ENCODE measurements around the gene BLOC1S1. TPM values are rescaled to one million over a fixed set of nuclear protein-coding genes. Genes with fewer than 3 reads are reported as not detected.

Gene BLOC1S1
- total and polyA plus RNA-seq, 10 of the 15 experiments (the other 5 are each of a cell fraction or from before 2014, with no cell fraction given): 126 to 285 (median 166) TPM

- peak; percentile 99 for TF ChIP-seq GATAD2B (conservative IDR thresholded peaks at IDR 0.05; ENCODE audit: low read depth)
- TF ChIP-seq TCF3 (IDR thresholded peaks at IDR 0.05; ENCODE audit: borderline replicate concordance, insufficient read depth, low read depth, low read length): peak; percentile 87
- peak in 1 of 2 experiments; percentile 52 for TF ChIP-seq IKZF2 (IDR thresholded peaks at IDR 0.05)
- TF ChIP-seq SMC3 (IDR thresholded peaks at IDR 0.05; ENCODE audit: borderline replicate concordance, low read length): no peak
- TF ChIP-seq HCFC1 (IDR thresholded peaks at IDR 0.05; ENCODE audit: low read length): no peak
- TF ChIP-seq ZNF217 (IDR thresholded peaks at IDR 0.05): no peak
- TF ChIP-seq MLLT1 (IDR thresholded peaks at IDR 0.05): peak; percentile 59; the same call in 1 of the 2 replicates
- TF ChIP-seq CHD4 (IDR thresholded peaks at IDR 0.05): no peak
- peak; percentile 82 for TF ChIP-seq DPF2 (IDR thresholded peaks at IDR 0.05)
- no peak for TF ChIP-seq SMAD1 (IDR thresholded peaks at IDR 0.05; ENCODE audit: low read depth, partially characterized antibody)
- TF ChIP-seq TCF12 (IDR thresholded peaks at IDR 0.05; ENCODE audit: low read depth, low read length): peak; percentile 67; the same call in 1 of the 2 replicates
- no peak for TF ChIP-seq SREBF2 (IDR thresholded peaks at IDR 0.05; ENCODE audit: low read length)
- peak; percentile 73 for TF ChIP-seq IKZF1 (conservative IDR thresholded peaks at IDR 0.05)
- no peak for TF ChIP-seq NR2C2 (IDR thresholded peaks at IDR 0.05; ENCODE audit: borderline replicate concordance, control insufficient read depth, insufficient read length, low read depth)
- TF ChIP-seq EGR1 (IDR thresholded peaks at IDR 0.05; ENCODE audit: borderline replicate concordance in 1 of 2, low read depth in 2 of 2, low read length in 2 of 2): peak in 1 of 2 experiments; percentile 98; a peak in 2 of 3 replicates
- TF ChIP-seq ZZZ3 (IDR thresholded peaks at IDR 0.05; ENCODE audit: control insufficient read depth, insufficient read length, low read depth): no peak
- 0 out of 2 replicates have a peak, but pooled peaks have one; percentile 33 for TF ChIP-seq JUND (IDR thresholded peaks at IDR 0.05; ENCODE audit: low read depth, low read length)
- TF ChIP-seq SMAD5 (IDR thresholded peaks at IDR 0.05; ENCODE audit: low read depth): no peak
- peak; percentile 65 for TF ChIP-seq MEF2B (IDR thresholded peaks at IDR 0.05; ENCODE audit: partially characterized antibody, poor library complexity, severe bottlenecking)
- TF ChIP-seq ZNF24 (IDR thresholded peaks at IDR 0.05): no peak
- peak; percentile 77 for TF ChIP-seq POLR2A (IDR thresholded peaks at IDR 0.05; ENCODE audit: low read depth, low read length)
- TF ChIP-seq NFYB (IDR thresholded peaks at IDR 0.05; ENCODE audit: insufficient read depth, low read depth, low read length): no peak
- TF ChIP-seq BACH1 (IDR thresholded peaks at IDR 0.05; ENCODE audit: borderline replicate concordance): peak; percentile 21; the same call in 1 of the 2 replicates
- no peak for TF ChIP-seq ELK1 (IDR thresholded peaks at IDR 0.05; ENCODE audit: low read depth, low read length)
- no peak for TF ChIP-seq STAT1 (conservative IDR thresholded peaks at IDR 0.05)
- no peak for TF ChIP-seq RAD21 (IDR thresholded peaks at IDR 0.05; ENCODE audit: insufficient read depth, low read depth, low read length)
- TF ChIP-seq RAD51 (IDR thresholded peaks at IDR 0.05): peak; percentile 84
- peak; percentile 88 for TF ChIP-seq USF1 (IDR thresholded peaks at IDR 0.05; ENCODE audit: borderline replicate concordance, extremely low read length, insufficient read depth, low read depth, low read length)
Observed at GRCh38 chr12:55728939-55729818, 13.3 kb downstream of the BLOC1S1 start, which contains the start of gene CD63 (continued).

Data from GM12878 (cell line).